IPS-18c (cell line): ENCODE data around the gene FBL.
"Not testable (repeated sequence)": the region's sequence is repeated elsewhere in the genome, so short reads cannot be mapped to it uniquely, and the experiment has no call there.

Experiments used
- H3K4me3 ChIP-seq: 2 replicates; pipeline ENCODE4 v1.7.0; 2013; ENCODE audit warnings: low read depth, mild to moderate bottlenecking, low read length, moderate library complexity; ENCODE audit not compliant: insufficient read depth
- H3K9me3 ChIP-seq: one replicate; pipeline ENCODE4 v1.6.1; 2013; ENCODE audit warnings: mild to moderate bottlenecking, low read length, moderate library complexity; ENCODE audit not compliant: control insufficient read depth, insufficient read depth

FBL gene

DNA sequence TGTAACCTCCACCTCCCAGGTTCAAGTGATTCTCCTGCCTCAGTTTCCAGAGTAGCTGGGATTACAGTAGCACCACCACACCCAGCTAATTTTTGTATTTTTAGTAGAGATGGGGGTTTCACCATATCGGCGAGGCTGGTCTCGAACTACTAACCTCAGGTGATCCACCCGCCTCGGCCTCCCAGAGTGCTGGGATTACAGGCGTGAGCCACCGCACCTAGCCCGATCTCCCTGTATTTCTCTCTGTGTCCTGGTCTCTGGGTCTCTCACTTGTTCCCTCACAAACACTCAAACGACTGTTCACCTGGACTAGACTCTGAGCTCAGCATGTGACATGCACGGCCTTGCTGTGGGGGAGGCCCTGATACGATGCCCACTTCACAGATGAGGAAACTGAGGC is 32.7 kb upstream of the FBL start:
- H3K4me3 ChIP-seq, H3K9me3 ChIP-seq: not testable (repeated sequence)

DNA sequence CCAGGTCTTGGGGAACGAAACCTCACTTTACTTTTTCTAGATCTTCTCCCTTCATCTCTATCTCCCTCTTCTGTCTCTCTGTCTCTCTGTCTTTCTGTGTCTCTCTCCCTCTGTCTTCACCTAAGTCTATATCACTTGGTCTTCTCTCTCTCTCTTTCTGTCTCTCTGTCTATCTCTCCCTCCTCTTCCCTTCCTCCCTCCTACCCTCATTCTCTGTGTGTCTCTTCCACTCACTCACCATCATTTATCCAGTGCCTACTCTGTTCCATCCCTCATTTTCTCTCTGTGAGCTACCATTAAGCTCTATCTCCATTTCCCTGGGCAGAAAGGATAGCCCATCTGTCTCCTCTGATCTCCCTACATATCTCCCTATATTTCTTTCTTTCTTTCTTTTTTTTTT is 32.2 kb upstream of the FBL start:
- no peak overlapping the region for H3K4me3 ChIP-seq
- no peaks in the 10 kb centered on the region for H3K9me3 ChIP-seq

DNA sequence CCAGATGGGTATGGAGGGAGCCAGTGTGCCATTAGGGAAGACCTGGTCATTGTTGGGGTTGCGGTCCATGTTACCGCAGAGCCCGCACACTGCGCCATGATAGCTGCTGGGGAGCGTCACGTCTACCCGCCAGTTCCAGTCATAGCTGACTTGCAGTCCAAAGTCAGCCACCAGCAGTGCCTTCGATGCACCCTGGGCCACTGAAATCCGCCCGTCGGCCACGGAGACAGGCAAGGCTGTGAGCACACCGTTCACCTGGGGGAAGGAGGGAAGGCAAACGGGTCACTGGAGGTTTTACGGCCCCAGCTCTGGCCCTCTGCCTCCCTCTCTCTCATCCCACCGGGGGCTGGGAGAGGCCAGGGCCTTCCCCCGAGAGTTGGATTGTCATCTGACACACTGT is 31.8 kb upstream of the FBL start:
- H3K9me3 ChIP-seq, H3K4me3 ChIP-seq: not testable (repeated sequence)

DNA sequence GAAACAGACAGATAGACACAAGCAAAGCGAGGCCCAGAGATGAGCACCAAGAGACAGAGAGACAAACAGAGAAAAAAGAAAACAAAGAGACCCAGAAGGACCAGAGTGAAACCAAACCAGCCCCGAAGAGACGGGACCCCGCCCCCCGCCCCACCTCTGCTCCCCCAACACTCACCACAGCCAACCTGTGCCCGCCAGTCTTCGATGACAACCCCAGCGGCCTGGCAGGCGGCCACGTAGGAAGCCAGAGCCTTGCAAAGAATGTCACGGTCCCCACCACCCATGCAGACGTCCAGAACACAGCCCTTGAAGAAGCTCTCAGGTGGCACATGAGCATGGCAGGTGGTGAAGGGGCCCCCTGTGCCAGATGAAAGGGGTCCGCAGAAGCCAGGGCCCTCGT is 31.3 kb upstream of the FBL start:
- not testable (repeated sequence) for H3K4me3 ChIP-seq, H3K9me3 ChIP-seq

DNA sequence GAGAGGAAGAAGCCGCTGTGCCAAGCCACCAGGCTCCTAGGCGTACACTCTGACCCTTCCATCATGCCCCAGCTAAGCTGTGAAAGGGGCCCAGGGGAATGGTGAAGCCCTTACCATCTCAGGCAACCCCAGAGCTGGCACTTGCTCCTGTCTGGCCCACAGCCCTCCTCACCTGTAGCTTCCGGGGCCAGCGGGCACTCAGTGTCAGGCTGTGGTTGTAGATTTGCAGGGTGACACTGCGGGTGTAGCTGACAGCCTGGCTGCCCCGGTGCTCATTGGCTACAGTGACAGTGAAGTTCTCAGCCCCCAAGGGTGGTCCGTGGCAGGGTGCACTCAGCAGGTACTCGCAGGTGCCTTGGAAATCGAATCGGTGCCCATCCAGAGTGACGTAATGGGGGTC is 30.3 kb upstream of the FBL start:
- not testable (repeated sequence) for H3K4me3 ChIP-seq

DNA sequence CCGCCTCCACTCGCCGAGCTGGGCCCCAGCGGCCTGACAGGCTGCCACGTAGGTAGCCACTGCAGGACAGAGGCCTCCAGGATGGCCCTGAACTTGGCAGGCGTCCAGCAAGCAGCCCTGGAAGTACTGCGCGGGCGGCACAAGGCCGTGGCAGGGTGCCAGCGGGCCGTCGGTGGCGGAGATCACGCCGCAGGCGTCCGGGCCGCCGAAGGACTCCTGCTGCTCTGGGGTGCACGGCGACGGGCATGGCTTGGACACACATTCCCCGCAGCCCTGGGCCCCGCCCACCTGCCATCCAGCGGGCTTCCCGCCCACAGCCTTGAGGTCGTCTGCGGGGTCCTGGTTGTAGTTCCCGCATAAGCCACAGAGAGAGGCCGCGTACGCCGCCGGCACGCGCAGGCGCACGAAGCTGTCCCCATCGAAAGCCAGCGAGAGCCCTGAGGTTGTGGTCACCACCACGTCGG is 29.3 kb upstream of the FBL start:
- H3K4me3 ChIP-seq, H3K9me3 ChIP-seq: not testable (repeated sequence)

More for the DNA sequence above, 30.3 kb upstream of the FBL start:
- H3K9me3 ChIP-seq, result not testable (repeated sequence)

DNA sequence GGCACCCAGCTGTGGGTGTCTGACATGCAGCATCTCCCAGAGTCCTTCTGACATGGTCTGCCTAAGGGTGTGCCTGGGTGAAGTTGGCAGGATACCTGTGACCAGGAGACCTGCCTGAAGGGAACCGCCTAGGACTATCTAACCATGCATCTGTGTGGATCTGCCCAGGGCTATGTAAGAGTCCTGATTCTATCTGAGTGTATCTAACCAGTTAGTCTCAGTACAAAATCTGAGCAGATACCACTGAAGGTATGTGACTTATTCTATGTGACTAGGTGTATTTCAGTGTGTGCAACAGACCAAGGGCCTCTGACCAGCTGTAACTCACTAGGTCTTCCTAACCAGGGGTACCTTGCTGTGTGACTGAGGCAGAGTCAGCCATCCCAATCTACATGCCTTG is 28.2 kb upstream of the FBL start:
- no peak overlapping the region for H3K4me3 ChIP-seq
- H3K9me3 ChIP-seq, result no peaks in the 10 kb centered on the region

DNA sequence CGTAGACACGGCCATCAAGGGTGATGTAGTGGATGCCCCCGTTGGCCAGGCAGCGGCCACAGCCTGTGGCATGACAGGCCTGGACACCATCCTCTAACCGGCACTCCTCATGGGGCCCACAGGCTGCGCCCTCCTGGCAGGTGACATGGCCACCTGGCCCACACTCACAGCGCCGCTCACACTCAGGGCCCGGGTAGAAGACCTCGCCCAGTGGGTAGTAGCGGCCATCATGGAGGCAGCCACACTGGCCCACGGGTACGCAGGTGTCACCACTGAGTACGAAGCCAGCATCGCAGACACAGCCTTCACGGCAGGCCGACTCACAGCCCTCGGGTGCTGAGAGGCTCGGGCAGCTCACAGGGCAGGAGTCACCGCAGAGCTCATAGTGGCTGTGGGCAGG is 27.2 kb upstream of the FBL start:
- Histone ChIP-seq H3K9me3 (no peaks in the 10 kb centered on the region), H3K4me3 (no peak overlapping the region)

DNA sequence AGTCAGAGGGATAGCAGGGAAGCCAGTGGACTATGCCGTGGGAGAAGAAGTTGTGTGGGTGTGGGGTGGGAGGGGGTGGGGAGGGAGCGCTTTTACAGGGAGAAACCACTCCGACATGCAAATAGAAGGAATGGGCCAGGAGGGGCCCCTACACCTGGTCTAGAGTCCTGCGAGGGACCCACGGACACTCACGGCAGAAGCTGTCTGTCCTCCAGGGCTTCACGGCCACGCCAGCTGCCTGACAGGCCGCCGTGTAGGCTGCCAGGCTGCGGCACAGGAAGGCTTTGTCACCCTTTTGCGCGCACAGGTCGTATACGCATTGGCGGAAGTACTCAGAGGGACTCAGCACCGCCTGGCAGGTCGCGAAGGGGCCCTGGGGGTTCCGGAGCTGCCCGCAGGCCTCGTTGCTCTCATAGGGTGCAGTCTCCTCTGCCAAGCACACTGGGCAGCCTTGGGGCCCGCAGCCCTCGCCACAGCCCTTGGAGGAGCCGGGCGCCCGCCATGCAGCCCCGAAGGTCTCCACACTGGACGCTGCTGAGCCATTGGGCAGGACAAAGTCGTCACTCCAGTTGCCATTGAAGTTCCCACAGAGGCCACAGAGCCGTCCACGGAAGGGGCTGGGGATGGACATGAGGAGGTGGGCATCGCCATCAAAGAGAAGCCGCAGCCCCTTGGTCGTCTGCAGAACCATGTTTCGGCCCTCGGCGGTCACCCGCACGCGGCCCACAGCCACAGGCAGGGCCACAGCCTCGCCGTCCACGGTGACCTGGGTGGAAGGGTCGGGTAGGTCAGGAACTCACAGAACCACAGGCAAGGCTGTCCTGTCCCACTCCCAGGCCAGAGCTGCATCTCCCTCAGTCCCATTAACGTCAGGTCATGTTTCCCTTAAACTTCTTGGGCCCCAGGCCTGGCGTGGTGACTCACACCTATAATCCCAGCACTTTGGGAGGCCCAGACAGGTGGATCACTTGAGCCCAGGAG is 26.0 kb upstream of the FBL start:
- H3K4me3 ChIP-seq, result no peak overlapping the region
- H3K9me3 ChIP-seq, result no peaks in the 10 kb centered on the region

DNA sequence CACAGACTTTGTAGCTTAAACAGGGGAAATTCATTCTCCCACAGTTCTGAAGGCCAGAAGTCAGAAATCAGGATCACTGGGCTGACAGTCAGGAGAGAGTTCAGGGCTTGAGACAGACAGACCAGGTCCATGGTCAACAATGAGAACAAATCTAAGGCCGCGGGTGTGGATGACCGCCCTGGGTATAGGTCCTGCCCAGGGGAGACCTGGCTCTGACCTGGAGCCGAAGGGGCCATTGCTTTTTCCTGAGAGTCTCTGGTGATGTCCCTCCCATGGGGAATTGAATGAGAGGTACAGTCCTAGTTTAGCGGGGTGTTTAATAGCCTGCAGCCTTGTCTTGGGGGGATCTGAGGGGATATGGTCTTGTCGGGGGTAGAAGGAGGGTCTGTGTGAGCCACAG is 25.2 kb upstream of the FBL start:
- Histone ChIP-seq H3K4me3 (no peak overlapping the region), H3K9me3 (no peaks in the 10 kb centered on the region)

DNA sequence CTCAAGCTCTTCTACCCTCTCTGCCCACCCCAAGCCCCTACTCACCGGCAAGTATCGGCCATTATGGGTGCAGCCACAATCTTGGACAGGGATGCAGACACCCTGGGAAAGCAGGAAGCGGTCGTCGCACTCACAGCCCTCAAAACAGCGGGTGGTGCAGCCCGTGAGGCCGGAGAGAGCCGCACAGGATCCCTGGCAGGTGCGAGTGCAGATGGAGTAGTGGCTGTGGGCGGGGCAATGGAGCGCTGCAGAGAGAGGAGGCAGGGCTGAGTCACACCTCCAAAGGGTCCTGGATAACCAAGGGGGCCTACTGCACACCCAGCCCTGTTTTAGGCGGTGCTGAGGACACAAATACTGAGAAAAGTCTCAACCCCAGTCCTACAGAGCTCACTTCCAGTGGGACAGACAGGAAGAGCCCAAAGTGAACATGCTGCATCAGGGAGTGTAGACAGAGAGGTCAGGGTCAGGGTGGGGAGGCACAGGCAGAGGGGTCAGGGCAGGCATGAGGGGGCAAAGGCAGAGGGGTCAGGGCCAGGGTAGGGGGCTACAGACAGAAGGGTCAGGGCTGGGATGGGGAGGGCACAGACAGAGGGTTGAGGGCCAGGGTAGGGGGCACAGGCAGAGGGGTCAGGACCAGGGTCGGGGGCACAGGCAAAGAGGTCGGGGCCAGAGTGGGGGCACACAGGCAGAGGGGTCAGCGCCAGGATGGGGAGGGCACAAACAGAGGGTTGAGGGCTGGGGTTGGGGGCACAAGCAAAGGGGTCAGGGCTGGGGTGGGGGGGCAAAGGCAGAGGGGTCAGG is 24.2 kb upstream of the FBL start:
- Histone ChIP-seq H3K9me3 (no peaks in the 10 kb centered on the region), H3K4me3 (no peak overlapping the region)

DNA sequence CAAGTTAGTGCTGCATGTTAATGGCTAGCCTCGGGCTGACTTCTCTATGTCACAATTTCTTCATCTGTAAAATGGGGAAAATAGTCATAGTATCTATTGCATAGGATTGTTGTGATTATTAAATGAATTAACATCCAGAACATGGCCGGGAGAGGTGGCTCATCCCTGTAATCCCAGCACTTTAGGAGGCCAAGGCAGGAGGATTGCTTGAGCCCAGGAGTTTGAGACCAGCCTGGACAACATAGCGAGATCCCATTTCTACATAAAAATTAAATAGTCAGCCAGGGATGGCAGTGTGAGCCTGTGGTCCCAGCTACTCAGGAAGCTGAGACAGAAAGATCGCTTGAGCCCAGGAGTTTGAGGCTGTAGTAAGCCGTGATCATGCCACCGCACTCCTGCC is 21.8 kb upstream of the FBL start:
- Histone ChIP-seq H3K9me3 (no peaks in the 10 kb centered on the region), H3K4me3 (no peak overlapping the region)

DNA sequence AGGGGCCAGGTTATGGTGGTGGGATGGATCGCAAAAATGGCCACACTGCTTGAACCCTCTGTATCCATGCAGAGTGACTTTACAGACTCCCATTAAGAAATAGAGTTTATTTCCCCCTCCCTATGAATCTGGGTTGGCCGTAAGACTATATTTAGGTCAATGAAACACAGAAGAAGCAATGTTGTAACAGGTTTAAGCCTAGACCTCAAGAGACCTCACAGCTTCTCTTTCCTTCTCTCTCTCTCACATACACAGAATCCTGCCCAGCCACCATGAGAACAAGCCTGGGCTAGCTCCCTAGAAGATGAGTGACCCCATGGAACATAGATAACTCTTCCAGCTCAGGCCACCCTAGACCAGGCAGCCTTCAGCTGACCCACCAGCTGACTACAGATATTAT is 21.0 kb upstream of the FBL start:
- Histone ChIP-seq H3K9me3 (no peaks in the 10 kb centered on the region), H3K4me3 (no peak overlapping the region)

DNA sequence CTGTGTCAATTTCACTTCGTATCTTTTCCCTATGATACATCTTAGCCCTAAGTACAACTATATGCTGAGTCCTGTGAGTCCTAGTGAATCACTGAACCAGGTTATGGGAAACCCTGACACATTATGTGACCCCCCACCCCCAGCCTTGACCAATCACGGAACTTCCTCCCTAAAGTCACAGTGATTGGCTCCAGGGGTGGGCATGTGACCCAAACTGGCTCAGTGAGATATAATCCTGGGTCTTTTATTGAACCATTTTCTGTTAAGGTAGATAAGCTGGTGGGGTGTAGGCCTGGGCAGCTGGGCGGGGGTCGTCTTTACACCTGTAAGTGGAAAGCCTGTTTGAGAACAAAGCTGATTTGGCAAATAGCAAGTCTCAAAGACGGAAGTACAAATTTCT is 19.8 kb upstream of the FBL start:
- Histone ChIP-seq H3K4me3 (no peak overlapping the region), H3K9me3 (no peaks in the 10 kb centered on the region)

DNA sequence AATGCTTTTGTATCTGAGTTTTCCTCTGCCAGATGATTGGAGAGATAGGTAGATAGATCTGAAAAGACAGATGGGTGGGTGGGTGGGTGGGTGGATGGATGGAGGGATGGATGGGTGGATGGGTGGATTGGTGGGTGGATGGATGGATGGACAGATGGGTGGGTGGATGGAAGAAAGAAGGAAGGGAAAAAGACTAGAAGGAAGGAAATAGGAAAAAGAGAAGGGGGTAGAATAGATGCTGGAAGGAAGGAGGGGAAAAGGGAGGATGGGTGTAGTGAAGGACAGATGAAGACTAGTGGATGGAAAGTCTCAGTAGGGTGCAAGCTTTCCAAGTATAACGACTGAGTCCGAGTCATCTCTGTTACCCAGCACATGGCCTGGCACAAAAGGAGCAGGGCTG is 19.0 kb upstream of the FBL start:
- Histone ChIP-seq H3K9me3 (no peaks in the 10 kb centered on the region), H3K4me3 (no peak overlapping the region)

DNA sequence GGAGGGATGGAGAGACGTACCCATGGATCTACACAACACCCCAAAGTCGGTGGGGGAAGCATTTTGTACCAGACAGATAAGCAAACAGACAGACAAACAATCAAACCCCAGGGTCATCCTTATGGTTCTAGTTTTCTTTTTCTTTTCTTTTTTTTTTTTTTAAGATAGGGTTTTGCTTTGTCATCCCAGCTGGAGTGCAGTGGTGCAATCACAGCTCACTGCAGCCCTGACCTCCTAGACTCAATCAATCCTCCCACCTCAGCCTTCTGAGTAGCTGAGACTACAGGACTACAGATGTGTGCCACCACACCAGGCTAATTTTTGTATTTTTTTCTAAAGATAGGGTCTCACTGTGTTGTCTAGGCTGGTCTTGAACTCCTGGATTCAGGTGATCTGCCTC is 17.9 kb upstream of the FBL start:
- H3K4me3 ChIP-seq, result no peak overlapping the region
- H3K9me3 ChIP-seq, result no peaks in the 10 kb centered on the region

DNA sequence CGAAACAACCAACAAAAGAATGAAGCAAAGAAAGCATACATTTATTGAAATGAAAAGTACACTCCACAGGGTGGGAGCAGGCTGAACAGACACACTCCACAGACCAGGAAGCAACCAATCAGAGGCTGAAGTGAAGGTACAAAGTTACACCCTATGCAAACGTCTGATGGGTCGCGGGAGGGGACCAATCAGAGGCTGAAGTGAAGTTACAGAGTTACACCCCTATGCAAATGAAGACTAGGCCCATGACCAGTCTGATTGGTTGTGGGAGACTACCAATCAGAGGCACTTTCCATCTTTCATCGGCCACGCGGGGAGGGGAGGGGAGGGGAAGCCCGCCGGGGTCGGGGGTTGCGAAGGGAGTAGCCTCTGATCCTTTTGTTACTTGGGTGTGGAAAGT is 12.4 kb upstream of the FBL start:
- H3K9me3 ChIP-seq, result peaks cover 2% of the 10 kb centered on the region
- H3K4me3 ChIP-seq, result no peak overlapping the region

DNA sequence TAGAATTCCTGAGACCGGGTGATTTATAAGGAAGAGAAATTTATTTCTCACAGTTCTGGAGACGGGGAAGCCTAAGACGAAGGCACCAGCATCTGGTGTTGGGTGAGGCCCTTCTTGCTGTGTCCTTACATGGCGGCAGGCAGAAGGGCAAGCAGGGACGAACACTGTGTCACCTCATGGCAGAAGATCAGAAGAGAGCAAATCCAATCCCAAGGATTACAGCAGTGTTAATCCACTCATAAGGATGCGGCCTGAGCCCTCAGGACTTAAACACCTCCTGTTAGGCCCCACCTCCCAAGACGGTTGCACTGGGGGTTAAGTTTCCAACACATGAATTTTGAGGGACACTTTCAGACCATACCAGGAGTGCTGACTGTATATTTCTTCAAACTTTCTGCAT is 6.7 kb upstream of the FBL start:
- no peak overlapping the region for H3K4me3 ChIP-seq
- no peaks in the 10 kb centered on the region for H3K9me3 ChIP-seq
